ENCODE results near the gene OR4F15. TPM values are rescaled to one million over a fixed set of nuclear protein-coding genes. Genes with fewer than 3 reads are reported as not detected.
A peak's percentile ranks its signal among the peaks of the same experiment; 100 is the strongest.
"Not testable (repeated sequence)": the region's sequence is repeated elsewhere in the genome, so short reads cannot be mapped to it uniquely, and the experiment has no call there.

The OR4F15 gene
- total and polyA plus RNA-seq, 2 of the 4 experiments (the other 2 are of a cell fraction): 0.36 TPM; not detected in 1

DNA sequence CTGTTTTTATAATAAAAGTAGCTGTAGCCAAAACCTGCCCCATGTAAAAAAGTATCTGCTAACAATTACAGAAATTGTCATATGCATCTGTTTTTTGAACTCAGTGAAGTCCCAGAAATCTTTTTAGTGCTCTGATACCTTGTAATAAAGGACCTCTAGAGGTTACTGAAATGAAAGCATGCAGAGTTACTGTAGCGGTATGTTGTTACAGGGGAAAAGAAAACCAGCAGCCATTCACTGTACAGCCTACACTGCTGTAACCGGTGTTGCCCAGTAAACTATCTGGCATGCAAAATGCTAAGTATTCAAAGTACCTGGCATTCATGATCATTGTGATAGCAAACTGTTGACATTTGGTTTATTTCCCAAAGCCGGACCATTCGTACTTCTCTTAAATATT is 21.3 kb upstream of the OR4F15 start:
- H2BK15ac ChIP-seq (ENCODE audit: low read depth, low read length); POLR2A ChIA-PET (ENCODE audit: unreplicated experiment); H4K20me1 ChIP-seq (ENCODE audit: insufficient read depth, low read length); H3K27me3 ChIP-seq (ENCODE audit: control insufficient read depth, insufficient read depth, low read length); H4K91ac ChIP-seq (ENCODE audit: insufficient read depth, low read depth, low read length); H3K36me3 ChIP-seq (ENCODE audit: control insufficient read depth, insufficient read depth, low read length); H4K5ac ChIP-seq (ENCODE audit: low read depth, low read length); H3K9ac ChIP-seq (ENCODE audit: low read depth, low read length); H3K4me3 ChIP-seq (ENCODE audit: insufficient read depth, low read depth, low read length); H3K4me1 ChIP-seq (ENCODE audit: control insufficient read depth, insufficient read depth, low read length); H3K4ac ChIP-seq (ENCODE audit: low read depth, low read length); in situ Hi-C loops (cut with MboI; ENCODE audit: low sequenced_read_pairs); dilution Hi-C loops (cut with HindIII; ENCODE audit: low sequenced_read_pairs, unreplicated experiment); H3K79me1 ChIP-seq (ENCODE audit: low read depth in 1 of 2, low read length in 2 of 2); H2BK20ac ChIP-seq (ENCODE audit: low read depth, low read length); H2BK120ac ChIP-seq (ENCODE audit: low read depth, low read length); intact Hi-C loops (cut with micrococcal nuclease); H2AFZ ChIP-seq (replicated peaks; ENCODE audit: low read length, poor library complexity); H3K18ac ChIP-seq (ENCODE audit: low read depth, low read length); H3K14ac ChIP-seq (replicated peaks; ENCODE audit: low read depth, low read length); H3K23ac ChIP-seq (ENCODE audit: low read depth, low read length); H2AK9ac ChIP-seq (replicated peaks; ENCODE audit: low read depth, low read length, poor library complexity); CTCF ChIA-PET; H3K9me1 ChIP-seq (ENCODE audit: insufficient read depth, low read length); ATAC-seq (ENCODE audit: low read depth); H3K27ac ChIP-seq (ENCODE audit: insufficient read depth, low read length); BruUV-seq (replicated peaks); H2AK5ac ChIP-seq (ENCODE audit: low read depth, low read length); H3K9me3 ChIP-seq (ENCODE audit: control insufficient read depth, insufficient read depth, low read length); H4K8ac ChIP-seq (ENCODE audit: low read depth in 2 of 2, low read length in 2 of 2); H3K56ac ChIP-seq (ENCODE audit: extremely low read depth, insufficient read depth, low read length); H3K4me2 ChIP-seq (ENCODE audit: low read depth, low read length); H2BK5ac ChIP-seq (ENCODE audit: low read depth, low read length, poor library complexity, severe bottlenecking); DNase-seq: not testable (repeated sequence)
- no CpG with 5 or more reads among the region's 4 CpGs for WGBS, 2 experiments (ENCODE audit: extremely low coverage in 2 of 2, insufficient read length in 1 of 2)

GRCh38 chr15:101793981-101794380 is 18.0 kb upstream of the OR4F15 start:
- H3K9me1 ChIP-seq (ENCODE audit: insufficient read depth, low read length); H3K4me2 ChIP-seq (ENCODE audit: low read depth, low read length); H2AFZ ChIP-seq (replicated peaks; ENCODE audit: low read length, poor library complexity); H3K27ac ChIP-seq (ENCODE audit: insufficient read depth, low read length); H3K4me3 ChIP-seq (ENCODE audit: insufficient read depth, low read depth, low read length); CTCF ChIA-PET; H3K27me3 ChIP-seq (ENCODE audit: control insufficient read depth, insufficient read depth, low read length); H3K36me3 ChIP-seq (ENCODE audit: control insufficient read depth, insufficient read depth, low read length); dilution Hi-C loops (cut with HindIII; ENCODE audit: low sequenced_read_pairs, unreplicated experiment); H3K9me3 ChIP-seq (ENCODE audit: control insufficient read depth, insufficient read depth, low read length); H3K79me1 ChIP-seq (ENCODE audit: low read depth in 1 of 2, low read length in 2 of 2); POLR2A ChIA-PET (ENCODE audit: unreplicated experiment); BruUV-seq (replicated peaks); in situ Hi-C loops (cut with MboI; ENCODE audit: low sequenced_read_pairs); H4K20me1 ChIP-seq (ENCODE audit: insufficient read depth, low read length); H2AK9ac ChIP-seq (replicated peaks; ENCODE audit: low read depth, low read length, poor library complexity); ATAC-seq (ENCODE audit: low read depth); H3K9ac ChIP-seq (ENCODE audit: low read depth, low read length); intact Hi-C loops (cut with micrococcal nuclease): not testable (repeated sequence)
- peak overlapping the region; percentile 26; the same call in 1 of the 2 replicates for H3K14ac ChIP-seq (replicated peaks; ENCODE audit: low read depth, low read length)
- 35% methylated on average over 3 of the region's 7 CpGs; no CpG with 5 or more reads in 1 of the 2 experiments for WGBS, 2 experiments (ENCODE audit: extremely low coverage in 2 of 2, insufficient read length in 1 of 2)
- peak overlapping the region; percentile 53 for H2BK20ac ChIP-seq (ENCODE audit: low read depth, low read length)
- H3K56ac ChIP-seq (ENCODE audit: extremely low read depth, insufficient read depth, low read length): 0 out of 2 replicates have a peak overlapping the region, but pooled peaks have one; percentile 24
- peak overlapping the region; percentile 1 for H3K4ac ChIP-seq (ENCODE audit: low read depth, low read length)
- H2BK15ac ChIP-seq (ENCODE audit: low read depth, low read length): peak overlapping the region; percentile 16; the same call in 1 of the 3 replicates
- peak overlapping the region; percentile 39 for H3K18ac ChIP-seq (ENCODE audit: low read depth, low read length)
- peak overlapping the region in 1 of 2 experiments; percentile 55; a peak in 1 of 4 replicates for H4K8ac ChIP-seq (ENCODE audit: low read depth in 2 of 2, low read length in 2 of 2)
- H4K5ac ChIP-seq (ENCODE audit: low read depth, low read length): peak overlapping the region; percentile 2; the same call in 1 of the 2 replicates
- H2BK5ac ChIP-seq (ENCODE audit: low read depth, low read length, poor library complexity, severe bottlenecking): peak overlapping the region; percentile 48
- peak overlapping the region; percentile 64 for H2BK120ac ChIP-seq (ENCODE audit: low read depth, low read length)
- peak overlapping the region; percentile 34 for H4K91ac ChIP-seq (ENCODE audit: insufficient read depth, low read depth, low read length)
- peak overlapping the region; percentile 57; the same call in 1 of the 2 replicates for H2AK5ac ChIP-seq (ENCODE audit: low read depth, low read length)
- DNase-seq: peak; percentile 20
- H3K4me1 ChIP-seq (ENCODE audit: control insufficient read depth, insufficient read depth, low read length): peaks cover 14% of the 10 kb centered on the region
- H3K23ac ChIP-seq (ENCODE audit: low read depth, low read length): 0 out of 2 replicates have a peak overlapping the region, but pooled peaks have one; percentile 28

All from IMR-90 (cell line).